Testis (tissue), 2 donors: ENCODE data around the gene STRN.
"Not testable (repeated sequence)": the region's sequence is repeated elsewhere in the genome, so short reads cannot be mapped to it uniquely, and the experiment has no call there.

Source experiments
- POLR2A ChIP-seq: fragments of 450-650 bp; IDR thresholded peaks from one replicate; pipeline ENCODE4 v1.6.1; 2017; ENCODE audit warnings: antibody characterized with exemption, mild to moderate bottlenecking, moderate library complexity
- TF ChIP-seq, protein P1 (sequence below), 3 experiments: fragments of 450-650 bp in 2 of 3; fragments of 200-600 bp in 1 of 3; sonication (generic) in 1 of 3; IDR thresholded peaks; one replicate each; pipeline ENCODE4 v1.5.1; 2016 to 2019; ENCODE audit warnings: antibody characterized with exemption in 3 of 3, mild to moderate bottlenecking in 2 of 3, moderate library complexity in 1 of 3

- TF ChIP-seq, protein P1, sequence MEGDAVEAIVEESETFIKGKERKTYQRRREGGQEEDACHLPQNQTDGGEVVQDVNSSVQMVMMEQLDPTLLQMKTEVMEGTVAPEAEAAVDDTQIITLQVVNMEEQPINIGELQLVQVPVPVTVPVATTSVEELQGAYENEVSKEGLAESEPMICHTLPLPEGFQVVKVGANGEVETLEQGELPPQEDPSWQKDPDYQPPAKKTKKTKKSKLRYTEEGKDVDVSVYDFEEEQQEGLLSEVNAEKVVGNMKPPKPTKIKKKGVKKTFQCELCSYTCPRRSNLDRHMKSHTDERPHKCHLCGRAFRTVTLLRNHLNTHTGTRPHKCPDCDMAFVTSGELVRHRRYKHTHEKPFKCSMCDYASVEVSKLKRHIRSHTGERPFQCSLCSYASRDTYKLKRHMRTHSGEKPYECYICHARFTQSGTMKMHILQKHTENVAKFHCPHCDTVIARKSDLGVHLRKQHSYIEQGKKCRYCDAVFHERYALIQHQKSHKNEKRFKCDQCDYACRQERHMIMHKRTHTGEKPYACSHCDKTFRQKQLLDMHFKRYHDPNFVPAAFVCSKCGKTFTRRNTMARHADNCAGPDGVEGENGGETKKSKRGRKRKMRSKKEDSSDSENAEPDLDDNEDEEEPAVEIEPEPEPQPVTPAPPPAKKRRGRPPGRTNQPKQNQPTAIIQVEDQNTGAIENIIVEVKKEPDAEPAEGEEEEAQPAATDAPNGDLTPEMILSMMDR (IDR thresholded peaks at IDR 0.05), result not testable (repeated sequence)
- not testable (repeated sequence) for TF ChIP-seq POLR2A
These were observed 34.6 kb downstream of the STRN start for GRCh38 chr2:36931688-36932087.
